SK-N-SH treated with all-trans-retinoic acid at 6 μM for 48 hours (cell line): Measurements from ENCODE around the gene PDE4B.

ENCODE experiments used
- ARNTL ChIP-seq: fragments of 450-650 bp; formaldehyde crosslinking; IDR thresholded peaks from 2 replicates; pipeline ENCODE4 v1.5.0; 2020; ENCODE audit warnings: low read depth, mild to moderate bottlenecking, moderate library complexity, borderline replicate concordance
- ESRRG ChIP-seq: fragments of 250-450 bp; sonication (Bioruptor Pico); IDR thresholded peaks from 2 replicates; pipeline ENCODE4 v1.6.1; 2021; ENCODE audit warnings: mild to moderate bottlenecking
- RARB ChIP-seq: fragments of 250-450 bp; sonication (Bioruptor Pico); IDR thresholded peaks from 2 replicates; pipeline ENCODE4 v1.8.0; 2021; ENCODE audit warnings: mild to moderate bottlenecking, moderate library complexity
- ZFP3 ChIP-seq: fragments of 250-450 bp; sonication (Bioruptor Pico); IDR thresholded peaks from 2 replicates; pipeline ENCODE4 v1.5.0; 2020; ENCODE audit warnings: mild to moderate bottlenecking, moderate library complexity
- ZNF70 ChIP-seq: fragments of 450-650 bp; formaldehyde crosslinking; IDR thresholded peaks from 2 replicates; pipeline ENCODE4 v1.5.0; 2020; ENCODE audit warnings: mild to moderate bottlenecking, moderate library complexity
- TF ChIP-seq, protein P1 (sequence below): fragments of 250-450 bp; sonication (Bioruptor Pico); IDR thresholded peaks from 2 replicates; pipeline ENCODE4 v1.5.1; 2021; ENCODE audit warnings: mild to moderate bottlenecking, moderate library complexity

DNA sequence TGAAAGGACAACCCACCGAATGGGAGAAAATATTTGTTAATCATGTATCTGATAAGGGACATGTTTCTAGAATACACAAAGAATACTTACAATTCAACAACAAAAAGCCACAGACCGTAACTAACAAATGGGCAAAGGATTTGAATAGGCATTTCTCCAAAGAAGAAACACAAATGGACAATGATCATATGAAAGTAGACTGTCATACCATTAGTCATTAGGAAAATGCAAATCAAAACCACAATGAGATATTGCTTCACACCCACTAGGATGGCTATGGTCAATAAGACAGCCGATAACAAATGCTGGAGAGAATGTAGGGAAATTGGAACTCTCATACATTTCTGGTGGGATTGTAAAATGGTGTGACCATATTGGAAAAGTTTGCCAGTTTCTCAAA lies 374.1 kb downstream of the PDE4B start:
- TF ChIP-seq RARB (CRISPR knock-in tag) (no peak), ZNF70 (CRISPR knock-in tag) (no peak), ARNTL (CRISPR knock-in tag) (no peak), ZFP3 (CRISPR knock-in tag) (no peak), ESRRG (CRISPR knock-in tag) (no peak)
- TF ChIP-seq, protein P1, sequence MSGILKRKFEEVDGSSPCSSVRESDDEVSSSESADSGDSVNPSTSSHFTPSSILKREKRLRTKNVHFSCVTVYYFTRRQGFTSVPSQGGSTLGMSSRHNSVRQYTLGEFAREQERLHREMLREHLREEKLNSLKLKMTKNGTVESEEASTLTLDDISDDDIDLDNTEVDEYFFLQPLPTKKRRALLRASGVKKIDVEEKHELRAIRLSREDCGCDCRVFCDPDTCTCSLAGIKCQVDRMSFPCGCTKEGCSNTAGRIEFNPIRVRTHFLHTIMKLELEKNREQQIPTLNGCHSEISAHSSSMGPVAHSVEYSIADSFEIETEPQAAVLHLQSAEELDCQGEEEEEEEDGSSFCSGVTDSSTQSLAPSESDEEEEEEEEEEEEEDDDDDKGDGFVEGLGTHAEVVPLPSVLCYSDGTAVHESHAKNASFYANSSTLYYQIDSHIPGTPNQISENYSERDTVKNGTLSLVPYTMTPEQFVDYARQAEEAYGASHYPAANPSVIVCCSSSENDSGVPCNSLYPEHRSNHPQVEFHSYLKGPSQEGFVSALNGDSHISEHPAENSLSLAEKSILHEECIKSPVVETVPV (CRISPR knock-in tag) = no peak
